ENCODE results near the gene NUP42. TPM values are rescaled to one million over a fixed set of nuclear protein-coding genes. Genes with fewer than 3 reads are reported as not detected.

The NUP42 gene
- total and polyA plus RNA-seq, 2 donors (not counting 3 experiments of a cell fraction or from before 2014, with no cell fraction given): 31.5 to 38.6 TPM

- Histone ChIP-seq H3K9ac (replicated peaks; ENCODE audit: extremely low read depth, insufficient read depth, low read length) (no peak overlapping the region), H3K27ac (ENCODE audit: insufficient read depth, low read depth, low read length) (no peak overlapping the region), H3K4me1 (ENCODE audit: control insufficient read depth, extremely low read depth, insufficient read depth, low read length) (peaks cover 2% of the 10 kb centered on the region), H3K4me2 (ENCODE audit: insufficient read depth, low read length) (no peak overlapping the region), H3K9me1 (replicated peaks; ENCODE audit: control insufficient read depth, extremely low read depth, insufficient read depth, low read length) (no peaks in the 10 kb centered on the region), H3K4me3 (replicated peaks in 1 of 3; ENCODE audit: insufficient read depth in 1 of 3, low read depth in 1 of 3, low read length in 3 of 3) (no peak overlapping the region), H3K9me3 (replicated peaks; ENCODE audit: control insufficient read depth, insufficient read depth, low read length) (no peaks in the 10 kb centered on the region), H3K36me3 (ENCODE audit: control insufficient read depth in 2 of 2, extremely low read depth in 1 of 2, insufficient read depth in 2 of 2, low read length in 2 of 2) (no peaks in the 10 kb centered on the region), H4K20me1 (replicated peaks; ENCODE audit: control insufficient read depth, extremely low read depth, insufficient read depth, low read length) (no peaks in the 10 kb centered on the region), H3K79me2 (ENCODE audit: control insufficient read depth, insufficient read depth, low read length) (no peaks in the 10 kb centered on the region), H2AFZ (ENCODE audit: low read depth, low read length) (no peak overlapping the region), H3K27me3 (ENCODE audit: control insufficient read depth in 2 of 2, insufficient read depth in 2 of 2, low read length in 2 of 2) (peaks cover 8 to 17% of the 10 kb centered on the region in 2 experiments)
- ChIA-PET POLR2A (no interaction called here), CTCF (interaction anchor here (0.6 to 1.2 kb wide), 5 partner anchors 30 to 304 kb away, joined by 3 read pairs; partner anchors contain the start of gene NUP42)
- FAIRE-seq (no peak), DNase-seq (ENCODE audit: low read depth, low spot score) (no peak)
- no TSS peak for BruUV-seq (replicated peaks)
- TF ChIP-seq POLR2A (IDR thresholded peaks at IDR 0.05; ENCODE audit: low read depth, low read length): no peak
- no peak for TF ChIP-seq MAX (IDR thresholded peaks at IDR 0.05; ENCODE audit: insufficient read depth, insufficient read length)
- no peak for TF ChIP-seq FOS (IDR thresholded peaks at IDR 0.05; ENCODE audit: borderline replicate concordance, insufficient read depth, low read length)
- TF ChIP-seq JUN (IDR thresholded peaks at IDR 0.05; ENCODE audit: borderline replicate concordance, insufficient read depth, insufficient read length, low read depth): no peak
- dilution Hi-C loops (cut with MboI; ENCODE audit: extremely low pct_ligation_motif_present, low sequenced_read_pairs) (no loop called here), intact Hi-C loops (cut with micrococcal nuclease) (no loop called here)
These were observed 61.1 kb downstream of the NUP42 start for GRCh38 chr7:23242935-23243334.

DNA sequence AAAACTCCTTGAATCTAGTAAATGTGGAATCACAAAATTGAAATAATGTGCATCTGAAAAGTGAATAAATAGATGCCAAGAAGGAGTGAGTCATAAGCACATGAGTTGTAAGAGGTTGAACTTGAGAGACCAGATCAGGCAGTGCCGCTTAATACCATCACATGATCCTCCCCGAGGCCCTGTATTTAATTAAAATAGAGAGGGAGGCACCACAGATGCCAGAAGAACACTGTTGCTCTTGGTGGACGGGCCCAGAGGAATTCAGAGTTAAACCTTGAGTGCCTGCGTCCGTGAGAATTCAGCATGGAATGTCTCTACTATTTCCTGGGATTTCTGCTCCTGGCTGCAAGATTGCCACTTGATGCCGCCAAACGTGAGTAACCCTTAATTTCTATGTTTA lies 64.7 kb downstream of the NUP42 start, which contains the start of gene GPNMB:
Gene GPNMB, plus strand, starts transcription at position 221 of the 400 bp plus-strand sequence. Its CDS starts 83 bp downstream, at position 304.
- peak within 1 kb of the TSS; percentile 74 for H3K4me2 ChIP-seq (ENCODE audit: insufficient read depth, low read length)
- H3K79me2 ChIP-seq (ENCODE audit: control insufficient read depth, insufficient read depth, low read length): no peaks in the 10 kb centered on the region
- DNase-seq (ENCODE audit: low read depth, low spot score): no peak
- intact Hi-C loops (cut with micrococcal nuclease): no loop called here
- no peak within 1 kb of the TSS for H3K27ac ChIP-seq (ENCODE audit: insufficient read depth, low read depth, low read length)
- peaks cover 4% of the 10 kb centered on the region for H3K4me1 ChIP-seq (ENCODE audit: control insufficient read depth, extremely low read depth, insufficient read depth, low read length)
- no TSS peak for BruUV-seq (replicated peaks)
- FAIRE-seq: no peak
- H3K9ac ChIP-seq (replicated peaks; ENCODE audit: extremely low read depth, insufficient read depth, low read length): no peak within 1 kb of the TSS
- TF ChIP-seq JUN (IDR thresholded peaks at IDR 0.05; ENCODE audit: borderline replicate concordance, insufficient read depth, insufficient read length, low read depth) (no peak), MYC (IDR thresholded peaks at IDR 0.05; ENCODE audit: low read depth, low read length) (no peak), FOS (IDR thresholded peaks at IDR 0.05; ENCODE audit: borderline replicate concordance, insufficient read depth, low read length) (no peak), EZH2 (IDR thresholded peaks at IDR 0.05; ENCODE audit: borderline replicate concordance, low read depth, low read length, severe bottlenecking) (no peak), GATA2 (IDR thresholded peaks at IDR 0.05; ENCODE audit: insufficient read depth, insufficient read length, low read depth, low read length) (no peak), POLR2A (IDR thresholded peaks at IDR 0.05; ENCODE audit: low read depth, low read length) (no peak), POLR2AphosphoS5 (IDR thresholded peaks at IDR 0.05; ENCODE audit: insufficient read depth, low read depth, low read length) (no peak), MAX (IDR thresholded peaks at IDR 0.05; ENCODE audit: insufficient read depth, insufficient read length) (no peak)
- TF ChIP-seq, protein P1, sequence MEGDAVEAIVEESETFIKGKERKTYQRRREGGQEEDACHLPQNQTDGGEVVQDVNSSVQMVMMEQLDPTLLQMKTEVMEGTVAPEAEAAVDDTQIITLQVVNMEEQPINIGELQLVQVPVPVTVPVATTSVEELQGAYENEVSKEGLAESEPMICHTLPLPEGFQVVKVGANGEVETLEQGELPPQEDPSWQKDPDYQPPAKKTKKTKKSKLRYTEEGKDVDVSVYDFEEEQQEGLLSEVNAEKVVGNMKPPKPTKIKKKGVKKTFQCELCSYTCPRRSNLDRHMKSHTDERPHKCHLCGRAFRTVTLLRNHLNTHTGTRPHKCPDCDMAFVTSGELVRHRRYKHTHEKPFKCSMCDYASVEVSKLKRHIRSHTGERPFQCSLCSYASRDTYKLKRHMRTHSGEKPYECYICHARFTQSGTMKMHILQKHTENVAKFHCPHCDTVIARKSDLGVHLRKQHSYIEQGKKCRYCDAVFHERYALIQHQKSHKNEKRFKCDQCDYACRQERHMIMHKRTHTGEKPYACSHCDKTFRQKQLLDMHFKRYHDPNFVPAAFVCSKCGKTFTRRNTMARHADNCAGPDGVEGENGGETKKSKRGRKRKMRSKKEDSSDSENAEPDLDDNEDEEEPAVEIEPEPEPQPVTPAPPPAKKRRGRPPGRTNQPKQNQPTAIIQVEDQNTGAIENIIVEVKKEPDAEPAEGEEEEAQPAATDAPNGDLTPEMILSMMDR (IDR thresholded peaks at IDR 0.05; ENCODE audit: extremely low read depth in 1 of 2, insufficient read depth in 1 of 2, low read depth in 1 of 2, low read length in 2 of 2): no peak
- dilution Hi-C loops (cut with MboI; ENCODE audit: extremely low pct_ligation_motif_present, low sequenced_read_pairs): no loop called here
- POLR2A ChIA-PET: interaction anchor here (0.6 kb wide), 1 partner anchor 64 kb away, joined by 3 read pairs; no protein-coding TSS in a partner anchor
- H3K4me3 ChIP-seq (replicated peaks in 1 of 3; ENCODE audit: insufficient read depth in 1 of 3, low read depth in 1 of 3, low read length in 3 of 3): peak within 1 kb of the TSS in 2 of 3 experiments; percentile 8 to 37
- peak within 1 kb of the TSS; percentile 76 for H2AFZ ChIP-seq (ENCODE audit: low read depth, low read length)
- no peaks in the 10 kb centered on the region for H3K9me1 ChIP-seq (replicated peaks; ENCODE audit: control insufficient read depth, extremely low read depth, insufficient read depth, low read length)
- H3K36me3 ChIP-seq (ENCODE audit: control insufficient read depth in 2 of 2, extremely low read depth in 1 of 2, insufficient read depth in 2 of 2, low read length in 2 of 2): no peaks in the 10 kb centered on the region
- no peaks in the 10 kb centered on the region for H4K20me1 ChIP-seq (replicated peaks; ENCODE audit: control insufficient read depth, extremely low read depth, insufficient read depth, low read length)
- H3K27me3 ChIP-seq (ENCODE audit: control insufficient read depth in 2 of 2, insufficient read depth in 2 of 2, low read length in 2 of 2): peaks cover 27 to 31% of the 10 kb centered on the region in 2 experiments
- no peaks in the 10 kb centered on the region for H3K9me3 ChIP-seq (replicated peaks; ENCODE audit: control insufficient read depth, insufficient read depth, low read length)
- CTCF ChIA-PET: interaction anchor here (2.0 kb wide), 2 partner anchors 62 to 161 kb away, joined by 6 to 9 read pairs; no protein-coding TSS in a partner anchor

Data from endothelial cell of umbilical vein (primary cell).